K562 (cell line): Measurements from ENCODE around the gene TNFRSF6B. TPM values are rescaled to one million over a fixed set of nuclear protein-coding genes. Genes with fewer than 3 reads are reported as not detected.

Experiments used
- ARHGAP35 ChIP-seq: fragments of 450-650 bp; IDR thresholded peaks from 2 replicates; pipeline ENCODE4 v1.6.1; 2018; ENCODE audit not compliant: partially characterized antibody
- CBFB ChIP-seq: sonication (generic); formaldehyde crosslinking; IDR thresholded peaks from 2 replicates; pipeline ENCODE4 v1.4.0; 2020; ENCODE audit warnings: mild to moderate bottlenecking, missing genetic modification reagents
- HDGF ChIP-seq: fragments of 450-650 bp; IDR thresholded peaks from 2 replicates; pipeline ENCODE4 v1.6.1; 2016
- HIVEP1 ChIP-seq: fragments of 250-450 bp; sonication (Bioruptor Pico); IDR thresholded peaks from 2 replicates; pipeline ENCODE4 v1.4.0; 2020; ENCODE audit warnings: mild to moderate bottlenecking
- MIER1 ChIP-seq: fragments of 450-650 bp; IDR thresholded peaks from 2 replicates; pipeline ENCODE4 v1.6.1; 2016; ENCODE audit warnings: antibody characterized with exemption, mild to moderate bottlenecking, low read depth
- NUFIP1 ChIP-seq: fragments of 450-650 bp; IDR thresholded peaks from 2 replicates; pipeline ENCODE4 v1.6.1; 2018; ENCODE audit not compliant: partially characterized antibody
- STAG1 ChIP-seq: sonication (generic); formaldehyde crosslinking; IDR thresholded peaks from 2 replicates; pipeline ENCODE4 v1.5.0; 2020; ENCODE audit warnings: missing genetic modification reagents, borderline replicate concordance
- ZNF140 ChIP-seq: fragments of 250-450 bp; sonication (Bioruptor Pico); IDR thresholded peaks from 2 replicates; pipeline ENCODE4 v1.8.0; 2021; ENCODE audit warnings: moderate library complexity, mild to moderate bottlenecking, inconsistent platforms
- ZNF696 ChIP-seq: fragments of 250-450 bp; sonication (Bioruptor Pico); conservative IDR thresholded peaks from 2 replicates; pipeline ENCODE4 v1.4.0; 2020; ENCODE audit warnings: mild to moderate bottlenecking, moderate library complexity
- ZNF766 ChIP-seq: fragments of 200-800 bp; sonication (Bioruptor generic); conservative IDR thresholded peaks from 2 replicates; pipeline ENCODE4 v1.6.1; 2016; ENCODE audit warnings: missing genetic modification characterization, missing compliant biosample characterization
- polyA plus RNA-seq, 8 experiments: library from polyadenylated mRNA; depleted of rRNA in 4 of 8; stranded (reverse) in 5 of 8; unstranded in 3 of 8; fragments of >200 nt; fragmentation: Nextera tagmentation in 2 of 8; fragmentation: Illumina TruSeq in 1 of 8; extraction: Ambion mirVana in 2 of 8; extraction: Trizol in 1 of 8; gene quantifications; 2 replicates each; pipeline versions ENCODE4 v1.2.1 to v1.2.3, GENCODE V29; 2011 to 2014; ENCODE audit warnings: inconsistent platforms in 1 of 8, missing spikeins in 1 of 8
- total RNA-seq, 7 experiments: library from RNA; depleted of rRNA in 6 of 7; stranded (reverse); fragments of >200 nt in 6 of 7; fragmentation: Illumina TruSeq in 2 of 7; extraction: Trizol in 2 of 7; gene quantifications; 2 replicates each; pipeline versions ENCODE4 v1.2.1 to v1.2.3, GENCODE V29; 2011 to 2021; ENCODE audit warnings: low replicate concordance in 1 of 7
- TF ChIP-seq, protein P1 (sequence below): fragments of 450-650 bp; IDR thresholded peaks from 2 replicates; pipeline ENCODE4 v1.6.1; 2016; ENCODE audit warnings: mild to moderate bottlenecking
- TF ChIP-seq, protein P2 (sequence below): IDR thresholded peaks from 3 replicates; pipeline ENCODE4 v1.6.1; 2011; ENCODE audit warnings: borderline replicate concordance, mild to moderate bottlenecking, moderate library complexity; ENCODE audit not compliant: insufficient read length; ENCODE audit errors: extremely low read depth
- TF ChIP-seq, protein P3 (sequence below): fragments of 250-450 bp; sonication (Bioruptor Pico); IDR thresholded peaks from 2 replicates; pipeline ENCODE4 v1.4.0; 2020; ENCODE audit warnings: mild to moderate bottlenecking, moderate library complexity, borderline replicate concordance
- TF ChIP-seq, protein P4 (sequence below): fragments of 450-650 bp; IDR thresholded peaks from 2 replicates; pipeline ENCODE4 v1.7.0; 2016; ENCODE audit warnings: borderline replicate concordance
- TF ChIP-seq, protein P5 (sequence below): conservative IDR thresholded peaks from 2 replicates; pipeline ENCODE4 v1.6.1; 2011; ENCODE audit warnings: low read depth, mild to moderate bottlenecking, low read length; ENCODE audit not compliant: control insufficient read depth
- TF ChIP-seq, protein P6 (sequence below): fragments of 250-450 bp; sonication (Bioruptor Pico); IDR thresholded peaks from 2 replicates; pipeline ENCODE4 v1.9.0; 2021; ENCODE audit warnings: mild to moderate bottlenecking

Gene TNFRSF6B
- total and polyA plus RNA-seq, 9 of the 15 experiments (the other 6 are each of a cell fraction or from before 2014, with no cell fraction given): 0.10 to 3.5 (median 0.32) TPM; not detected in 6

DNA sequence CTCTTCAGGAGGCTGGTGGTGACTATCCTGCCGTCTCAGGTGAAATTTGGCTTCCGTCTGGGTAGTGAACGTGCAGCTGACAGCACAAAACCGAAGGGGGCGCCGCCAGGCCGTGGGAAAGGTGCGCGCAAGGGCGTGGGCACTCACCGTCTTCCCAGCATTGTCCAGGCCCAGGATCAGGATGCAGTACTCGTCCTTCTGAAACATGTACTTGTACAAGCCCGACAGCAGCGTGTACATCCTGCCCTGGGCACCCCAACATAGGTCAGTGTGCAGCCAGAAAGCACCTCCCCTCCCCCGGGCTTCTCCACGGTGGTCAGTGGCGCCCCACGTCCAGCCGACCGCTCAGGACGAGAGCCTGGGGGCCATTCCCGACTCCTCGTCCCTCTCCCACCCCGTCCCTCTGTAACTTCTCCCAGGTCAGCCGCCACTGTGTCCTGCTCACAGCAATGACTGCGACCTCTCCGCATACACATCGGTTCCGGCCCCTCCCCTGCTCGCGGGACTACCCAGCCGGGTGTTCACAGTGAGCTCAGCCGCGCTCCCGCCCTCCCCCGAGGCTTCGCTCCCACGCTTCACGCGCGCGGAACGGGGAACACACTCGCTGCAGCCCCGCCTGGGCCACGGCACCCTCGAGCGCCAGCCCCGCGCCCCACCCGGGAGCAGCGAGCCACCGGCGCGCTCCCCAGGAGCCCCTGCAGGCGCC, 10.6 kb downstream of the TNFRSF6B start (continued):
- TF ChIP-seq ZNF766 (CRISPR knock-in tag) (no peak), NUFIP1 (no peak), MIER1 (no peak), STAG1 (CRISPR knock-in tag) (peak; percentile 74; the same call in 1 of the 2 replicates), CBFB (CRISPR knock-in tag) (no peak), ZNF140 (no peak), HDGF (no peak), HIVEP1 (CRISPR knock-in tag) (no peak), ZNF696 (CRISPR knock-in tag) (no peak), ARHGAP35 (no peak)
- TF ChIP-seq, protein P1, sequence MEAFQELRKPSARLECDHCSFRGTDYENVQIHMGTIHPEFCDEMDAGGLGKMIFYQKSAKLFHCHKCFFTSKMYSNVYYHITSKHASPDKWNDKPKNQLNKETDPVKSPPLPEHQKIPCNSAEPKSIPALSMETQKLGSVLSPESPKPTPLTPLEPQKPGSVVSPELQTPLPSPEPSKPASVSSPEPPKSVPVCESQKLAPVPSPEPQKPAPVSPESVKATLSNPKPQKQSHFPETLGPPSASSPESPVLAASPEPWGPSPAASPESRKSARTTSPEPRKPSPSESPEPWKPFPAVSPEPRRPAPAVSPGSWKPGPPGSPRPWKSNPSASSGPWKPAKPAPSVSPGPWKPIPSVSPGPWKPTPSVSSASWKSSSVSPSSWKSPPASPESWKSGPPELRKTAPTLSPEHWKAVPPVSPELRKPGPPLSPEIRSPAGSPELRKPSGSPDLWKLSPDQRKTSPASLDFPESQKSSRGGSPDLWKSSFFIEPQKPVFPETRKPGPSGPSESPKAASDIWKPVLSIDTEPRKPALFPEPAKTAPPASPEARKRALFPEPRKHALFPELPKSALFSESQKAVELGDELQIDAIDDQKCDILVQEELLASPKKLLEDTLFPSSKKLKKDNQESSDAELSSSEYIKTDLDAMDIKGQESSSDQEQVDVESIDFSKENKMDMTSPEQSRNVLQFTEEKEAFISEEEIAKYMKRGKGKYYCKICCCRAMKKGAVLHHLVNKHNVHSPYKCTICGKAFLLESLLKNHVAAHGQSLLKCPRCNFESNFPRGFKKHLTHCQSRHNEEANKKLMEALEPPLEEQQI: no peak
- TF ChIP-seq, protein P2, sequence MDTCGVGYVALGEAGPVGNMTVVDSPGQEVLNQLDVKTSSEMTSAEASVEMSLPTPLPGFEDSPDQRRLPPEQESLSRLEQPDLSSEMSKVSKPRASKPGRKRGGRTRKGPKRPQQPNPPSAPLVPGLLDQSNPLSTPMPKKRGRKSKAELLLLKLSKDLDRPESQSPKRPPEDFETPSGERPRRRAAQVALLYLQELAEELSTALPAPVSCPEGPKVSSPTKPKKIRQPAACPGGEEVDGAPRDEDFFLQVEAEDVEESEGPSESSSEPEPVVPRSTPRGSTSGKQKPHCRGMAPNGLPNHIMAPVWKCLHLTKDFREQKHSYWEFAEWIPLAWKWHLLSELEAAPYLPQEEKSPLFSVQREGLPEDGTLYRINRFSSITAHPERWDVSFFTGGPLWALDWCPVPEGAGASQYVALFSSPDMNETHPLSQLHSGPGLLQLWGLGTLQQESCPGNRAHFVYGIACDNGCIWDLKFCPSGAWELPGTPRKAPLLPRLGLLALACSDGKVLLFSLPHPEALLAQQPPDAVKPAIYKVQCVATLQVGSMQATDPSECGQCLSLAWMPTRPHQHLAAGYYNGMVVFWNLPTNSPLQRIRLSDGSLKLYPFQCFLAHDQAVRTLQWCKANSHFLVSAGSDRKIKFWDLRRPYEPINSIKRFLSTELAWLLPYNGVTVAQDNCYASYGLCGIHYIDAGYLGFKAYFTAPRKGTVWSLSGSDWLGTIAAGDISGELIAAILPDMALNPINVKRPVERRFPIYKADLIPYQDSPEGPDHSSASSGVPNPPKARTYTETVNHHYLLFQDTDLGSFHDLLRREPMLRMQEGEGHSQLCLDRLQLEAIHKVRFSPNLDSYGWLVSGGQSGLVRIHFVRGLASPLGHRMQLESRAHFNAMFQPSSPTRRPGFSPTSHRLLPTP: no peak
- TF ChIP-seq, protein P3, sequence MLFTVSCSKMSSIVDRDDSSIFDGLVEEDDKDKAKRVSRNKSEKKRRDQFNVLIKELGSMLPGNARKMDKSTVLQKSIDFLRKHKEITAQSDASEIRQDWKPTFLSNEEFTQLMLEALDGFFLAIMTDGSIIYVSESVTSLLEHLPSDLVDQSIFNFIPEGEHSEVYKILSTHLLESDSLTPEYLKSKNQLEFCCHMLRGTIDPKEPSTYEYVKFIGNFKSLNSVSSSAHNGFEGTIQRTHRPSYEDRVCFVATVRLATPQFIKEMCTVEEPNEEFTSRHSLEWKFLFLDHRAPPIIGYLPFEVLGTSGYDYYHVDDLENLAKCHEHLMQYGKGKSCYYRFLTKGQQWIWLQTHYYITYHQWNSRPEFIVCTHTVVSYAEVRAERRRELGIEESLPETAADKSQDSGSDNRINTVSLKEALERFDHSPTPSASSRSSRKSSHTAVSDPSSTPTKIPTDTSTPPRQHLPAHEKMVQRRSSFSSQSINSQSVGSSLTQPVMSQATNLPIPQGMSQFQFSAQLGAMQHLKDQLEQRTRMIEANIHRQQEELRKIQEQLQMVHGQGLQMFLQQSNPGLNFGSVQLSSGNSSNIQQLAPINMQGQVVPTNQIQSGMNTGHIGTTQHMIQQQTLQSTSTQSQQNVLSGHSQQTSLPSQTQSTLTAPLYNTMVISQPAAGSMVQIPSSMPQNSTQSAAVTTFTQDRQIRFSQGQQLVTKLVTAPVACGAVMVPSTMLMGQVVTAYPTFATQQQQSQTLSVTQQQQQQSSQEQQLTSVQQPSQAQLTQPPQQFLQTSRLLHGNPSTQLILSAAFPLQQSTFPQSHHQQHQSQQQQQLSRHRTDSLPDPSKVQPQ (CRISPR knock-in tag): no peak
- TF ChIP-seq, protein P4, sequence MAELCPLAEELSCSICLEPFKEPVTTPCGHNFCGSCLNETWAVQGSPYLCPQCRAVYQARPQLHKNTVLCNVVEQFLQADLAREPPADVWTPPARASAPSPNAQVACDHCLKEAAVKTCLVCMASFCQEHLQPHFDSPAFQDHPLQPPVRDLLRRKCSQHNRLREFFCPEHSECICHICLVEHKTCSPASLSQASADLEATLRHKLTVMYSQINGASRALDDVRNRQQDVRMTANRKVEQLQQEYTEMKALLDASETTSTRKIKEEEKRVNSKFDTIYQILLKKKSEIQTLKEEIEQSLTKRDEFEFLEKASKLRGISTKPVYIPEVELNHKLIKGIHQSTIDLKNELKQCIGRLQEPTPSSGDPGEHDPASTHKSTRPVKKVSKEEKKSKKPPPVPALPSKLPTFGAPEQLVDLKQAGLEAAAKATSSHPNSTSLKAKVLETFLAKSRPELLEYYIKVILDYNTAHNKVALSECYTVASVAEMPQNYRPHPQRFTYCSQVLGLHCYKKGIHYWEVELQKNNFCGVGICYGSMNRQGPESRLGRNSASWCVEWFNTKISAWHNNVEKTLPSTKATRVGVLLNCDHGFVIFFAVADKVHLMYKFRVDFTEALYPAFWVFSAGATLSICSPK: no peak
- TF ChIP-seq, protein P5, sequence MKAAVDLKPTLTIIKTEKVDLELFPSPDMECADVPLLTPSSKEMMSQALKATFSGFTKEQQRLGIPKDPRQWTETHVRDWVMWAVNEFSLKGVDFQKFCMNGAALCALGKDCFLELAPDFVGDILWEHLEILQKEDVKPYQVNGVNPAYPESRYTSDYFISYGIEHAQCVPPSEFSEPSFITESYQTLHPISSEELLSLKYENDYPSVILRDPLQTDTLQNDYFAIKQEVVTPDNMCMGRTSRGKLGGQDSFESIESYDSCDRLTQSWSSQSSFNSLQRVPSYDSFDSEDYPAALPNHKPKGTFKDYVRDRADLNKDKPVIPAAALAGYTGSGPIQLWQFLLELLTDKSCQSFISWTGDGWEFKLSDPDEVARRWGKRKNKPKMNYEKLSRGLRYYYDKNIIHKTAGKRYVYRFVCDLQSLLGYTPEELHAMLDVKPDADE: no peak; the same call in 1 of the 2 replicates
- TF ChIP-seq, protein P6, sequence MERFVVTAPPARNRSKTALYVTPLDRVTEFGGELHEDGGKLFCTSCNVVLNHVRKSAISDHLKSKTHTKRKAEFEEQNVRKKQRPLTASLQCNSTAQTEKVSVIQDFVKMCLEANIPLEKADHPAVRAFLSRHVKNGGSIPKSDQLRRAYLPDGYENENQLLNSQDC (CRISPR knock-in tag): no peak
